Aorta (tissue), 5 donors: ENCODE data around the gene ABCB6. TPM values are rescaled to one million over a fixed set of nuclear protein-coding genes. Genes with fewer than 3 reads are reported as not detected.

Source experiments
- ATAC-seq: fragments of 200-7000 bp; cut with Tn5 transposase; one replicate; pipeline ENCODE4 v1.9.1; 2022; ENCODE audit warnings: moderate library complexity; ENCODE audit not compliant: low FRiP score
- DNase-seq, 2 donors: peaks; one replicate each; pipeline ENCODE4 v3.0.0-alpha.2; 2020
- H3K27ac ChIP-seq, 2 donors: one replicate each; pipeline ENCODE4 v1.5.1; 2013; ENCODE audit warnings: low read length in 2 of 2, mild to moderate bottlenecking in 2 of 2, moderate library complexity in 2 of 2, control low read depth in 1 of 2, inconsistent platforms in 1 of 2, low read depth in 1 of 2
- H3K27me3 ChIP-seq, 2 donors: one replicate each; pipeline ENCODE4 v1.6.1; 2013; ENCODE audit warnings: control low read depth in 1 of 2, low read length in 1 of 2, mild to moderate bottlenecking in 1 of 2, moderate library complexity in 1 of 2; ENCODE audit not compliant: insufficient read depth in 2 of 2, control insufficient read depth in 1 of 2
- H3K36me3 ChIP-seq, 2 donors: one replicate each; pipeline ENCODE4 v1.6.1; 2013; ENCODE audit warnings: control low read depth in 1 of 2, low read length in 1 of 2, mild to moderate bottlenecking in 1 of 2; ENCODE audit not compliant: insufficient read depth in 2 of 2, control insufficient read depth in 1 of 2
- H3K4me1 ChIP-seq, 2 donors: one replicate each; pipeline ENCODE4 v1.6.1; 2013; ENCODE audit warnings: low read length in 2 of 2, control low read depth in 1 of 2, mild to moderate bottlenecking in 1 of 2, moderate library complexity in 1 of 2; ENCODE audit not compliant: insufficient read depth in 2 of 2, control insufficient read depth in 1 of 2
- H3K4me3 ChIP-seq, 2 donors: one replicate each; pipeline ENCODE4 v1.5.1; 2013; ENCODE audit warnings: low read length in 2 of 2, control low read depth in 1 of 2, mild to moderate bottlenecking in 1 of 2
- H3K9me3 ChIP-seq: one replicate; pipeline ENCODE4 v1.6.1; 2013; ENCODE audit warnings: mild to moderate bottlenecking, low read length; ENCODE audit not compliant: control insufficient read depth
- WGBS, 2 donors: extraction: QIAGEN DNeasy Blood & Tissue Kit; methylation state at CpG; one replicate each; pipeline ENCODE4 v1.1.7; 2013; 5-methylcytosine and 5-hydroxymethylcytosine counted together
- intact Hi-C, 2 donors: fragments of 100-400 bp; cut with DNase I; formaldehyde crosslinking; loops; one replicate each; pipeline versions ENCODE4 v1.14.2 to v1.15.0; 2022
- polyA plus RNA-seq, 2 donors: library from polyadenylated mRNA; stranded (reverse); fragments of 200-250 nt; gene quantifications; one replicate each; pipeline ENCODE4 v1.2.3, GENCODE V29; 2013
- total RNA-seq, 2 donors: library from RNA; stranded (reverse); fragmentation: NEBNext Ultra II Directional; extraction: Animal tissue kit (Norgen Biotek cat#: 25700); gene quantifications; one replicate each; pipeline ENCODE4 v1.2.1, GENCODE V29; 2021
- donor health status: healthy with polysubstance abuse.
- donor health status: Bipolar disorder and iron deficiency.
- donor health status: DM: no; HTN: no; CAD: no.
- donor health status: DM: no; HTN: no; CAD: no.
- donor health status: DM: yes; HTN: yes; CAD: no.

ABCB6 gene
- total and polyA plus RNA-seq, 4 donors: 16.5 to 72.5 (median 22.9) TPM

DNA sequence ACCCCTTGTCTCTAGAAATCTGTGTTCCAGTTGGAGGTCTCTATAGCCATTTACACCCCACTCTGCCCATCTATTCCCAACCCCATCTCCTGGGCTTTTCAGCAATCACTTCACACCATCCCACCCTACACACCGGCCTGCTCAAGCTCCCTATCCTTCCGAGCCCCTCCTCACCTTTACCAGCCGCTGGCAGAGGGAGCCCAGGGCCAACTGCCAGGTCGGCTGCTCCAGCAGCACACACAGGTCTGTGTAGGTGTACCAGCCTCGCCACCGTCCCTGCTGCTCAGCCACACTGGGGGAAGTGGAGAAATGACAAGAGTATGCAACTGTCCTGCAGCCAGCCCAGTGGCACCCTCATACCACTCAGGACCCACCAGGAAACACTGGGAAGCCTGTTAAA is 45.6 kb downstream of the ABCB6 start:
- Histone ChIP-seq H3K27ac (no peak overlapping the region), H3K4me3 (no peak overlapping the region), H3K27me3 (no peaks in the 10 kb centered on the region), H3K36me3 (peaks cover 0 to 4% of the 10 kb centered on the region in 2 donors), H3K9me3 (no peaks in the 10 kb centered on the region), H3K4me1 (no peaks in the 10 kb centered on the region)
- 87 to 89% methylated on average over 6 of the region's 6 CpGs for WGBS, 2 donors
- ATAC-seq: no peak
- DNase-seq: no peak
- intact Hi-C loops: loop anchor here in 1 of 2 donors (5.0 to 10.0 kb wide), 2 partner anchors 124 to 212 kb away; partner anchors contain the start of gene DNPEP

DNA sequence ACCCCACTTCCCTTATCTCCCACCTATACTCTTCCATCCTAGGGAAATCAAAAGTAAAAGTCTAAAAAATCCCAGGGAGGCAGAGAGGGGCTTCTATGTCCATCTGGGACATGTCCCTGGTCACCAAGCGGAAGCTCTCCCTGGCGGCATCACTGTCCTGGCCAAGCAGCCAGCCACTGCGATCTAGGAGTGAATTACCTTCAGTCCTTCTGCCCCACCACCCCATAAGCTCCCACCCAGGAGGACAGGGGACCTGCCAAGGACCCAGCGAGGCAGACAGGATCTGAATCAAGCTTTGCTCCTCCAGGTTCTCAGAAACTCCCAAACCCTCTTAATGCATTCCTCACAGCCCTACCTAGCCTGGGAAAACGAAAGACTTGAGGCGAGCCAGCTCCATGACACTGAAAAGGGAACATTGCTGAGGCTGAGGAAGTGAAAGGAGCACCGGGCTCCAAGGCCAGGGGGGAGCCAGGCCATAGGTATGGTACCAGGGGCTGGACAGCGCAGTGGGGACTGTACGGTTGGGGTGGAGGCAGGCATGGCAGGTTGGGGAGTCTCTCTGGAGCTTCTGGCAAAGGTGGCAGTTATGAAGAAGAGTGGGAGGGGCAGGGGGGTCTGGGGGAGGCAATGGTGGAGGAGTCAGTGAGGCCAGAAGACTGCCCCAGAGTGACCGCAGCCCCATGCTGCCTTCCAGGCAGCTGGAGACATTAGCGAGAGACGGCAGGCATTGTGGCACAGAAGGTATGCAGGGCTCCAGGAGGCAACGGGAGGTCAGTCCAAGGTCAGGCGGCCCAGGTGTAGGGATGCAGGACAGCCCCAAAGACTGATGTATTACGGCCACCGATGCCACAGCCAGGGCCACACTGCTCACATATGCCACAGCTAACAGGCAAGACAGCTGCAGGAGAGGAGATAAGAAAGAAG is 46.3 kb downstream of the ABCB6 start:
- ATAC-seq (no peak), DNase-seq (no peak)
- Histone ChIP-seq H3K4me1 (no peaks in the 10 kb centered on the region), H3K36me3 (peaks cover 0 to 4% of the 10 kb centered on the region in 2 donors), H3K27ac (no peak overlapping the region), H3K9me3 (no peaks in the 10 kb centered on the region), H3K4me3 (no peak overlapping the region), H3K27me3 (no peaks in the 10 kb centered on the region)
- intact Hi-C loops: loop anchor here in 1 of 2 donors (5.0 to 10.0 kb wide), 2 partner anchors 125 to 212 kb away; partner anchors contain the start of gene DNPEP
- 86% methylated on average over 16 of the region's 16 CpGs for WGBS, 2 donors

DNA sequence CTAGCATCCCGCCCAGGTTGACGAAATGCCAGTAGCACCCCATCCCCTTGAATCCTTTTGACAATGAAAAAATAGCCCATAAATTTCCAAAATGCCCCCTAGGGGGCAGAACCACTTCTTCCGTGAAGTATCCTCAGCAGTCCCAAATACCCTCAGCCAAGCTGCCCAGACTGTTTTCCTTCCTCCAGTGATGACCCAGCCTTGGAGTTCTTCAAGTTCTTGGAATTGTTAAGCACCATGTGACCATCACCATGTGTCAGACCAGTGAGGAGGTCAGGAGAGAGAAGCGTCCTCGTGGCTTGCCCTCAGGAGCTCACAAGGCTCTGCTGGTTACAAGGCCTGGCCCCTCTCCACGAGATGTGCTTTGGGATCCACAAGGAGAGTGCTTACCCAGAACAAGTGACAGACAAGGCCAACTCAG is 47.5 kb downstream of the ABCB6 start:
- peaks cover 0 to 4% of the 10 kb centered on the region in 2 donors for H3K36me3 ChIP-seq
- no peak overlapping the region for H3K4me3 ChIP-seq
- DNase-seq (peak in 1 of 2 donors; percentile 64), ATAC-seq (peak; percentile 81)
- no peaks in the 10 kb centered on the region for H3K9me3 ChIP-seq
- H3K27ac ChIP-seq: peak overlapping the region; percentile 11 to 72
- 18 to 21% methylated on average over 6 of the region's 6 CpGs for WGBS, 2 donors
- H3K27me3 ChIP-seq: no peaks in the 10 kb centered on the region
- H3K4me1 ChIP-seq: no peaks in the 10 kb centered on the region
- intact Hi-C loops: loop anchor here in 1 of 2 donors (5.0 to 10.0 kb wide), 2 partner anchors 126 to 214 kb away; partner anchors contain the start of gene DNPEP

DNA sequence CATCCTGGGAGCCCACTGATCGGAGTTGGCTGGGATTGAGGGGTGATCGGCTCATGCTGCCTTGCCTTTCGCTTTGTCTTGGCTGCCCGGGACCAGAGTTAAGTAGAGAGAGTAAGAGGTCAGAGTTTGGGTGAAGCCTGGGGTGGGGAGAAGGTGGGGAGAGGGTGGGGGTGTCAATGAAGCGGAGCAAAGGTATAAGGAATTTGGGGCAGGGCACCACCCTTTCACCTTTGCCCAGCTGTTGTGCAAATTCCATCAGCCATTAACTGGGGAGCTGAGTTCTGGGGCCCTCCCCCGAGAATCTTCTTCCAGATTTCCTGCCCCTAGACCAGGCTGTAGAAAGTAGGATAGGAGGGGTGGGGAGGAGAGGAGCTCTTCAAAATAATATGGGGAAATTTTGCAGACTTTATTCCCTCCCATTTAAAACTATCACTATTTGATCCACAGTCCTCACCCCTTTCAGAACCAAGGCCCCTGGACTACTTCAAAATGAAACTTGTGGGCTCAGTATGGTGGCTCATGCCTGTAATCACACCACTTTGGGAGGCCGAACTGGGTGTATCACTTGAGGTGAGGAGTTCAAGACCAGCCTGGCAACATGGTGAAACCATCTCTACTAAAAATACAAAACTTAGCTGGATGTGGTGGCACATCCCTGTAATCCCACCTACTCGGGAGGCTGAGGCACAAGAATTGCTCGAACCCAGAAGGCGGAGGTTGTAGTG is 48.7 kb downstream of the ABCB6 start, which contains the start of gene SLC23A3:
SLC23A3 (minus strand) TSS at position 100 of the 725 bp plus-strand sequence; CDS start at position 55, 45 bp downstream.
- intact Hi-C loops: loop anchor here (5.0 to 10.0 kb wide), 3 partner anchors 127 to 365 kb away; partner anchors contain the start of gene DNPEP (in 1 of the 2)
- Histone ChIP-seq H3K27me3 (no peaks in the 10 kb centered on the region), H3K36me3 (peaks cover 0 to 4% of the 10 kb centered on the region in 2 donors), H3K4me3 (no peak within 1 kb of the TSS), H3K4me1 (no peaks in the 10 kb centered on the region), H3K27ac (no peak within 1 kb of the TSS), H3K9me3 (no peaks in the 10 kb centered on the region)
- no peak for DNase-seq
- no peak for ATAC-seq
- WGBS, 2 donors: 89 to 90% methylated on average over 10 of the region's 10 CpGs

DNA sequence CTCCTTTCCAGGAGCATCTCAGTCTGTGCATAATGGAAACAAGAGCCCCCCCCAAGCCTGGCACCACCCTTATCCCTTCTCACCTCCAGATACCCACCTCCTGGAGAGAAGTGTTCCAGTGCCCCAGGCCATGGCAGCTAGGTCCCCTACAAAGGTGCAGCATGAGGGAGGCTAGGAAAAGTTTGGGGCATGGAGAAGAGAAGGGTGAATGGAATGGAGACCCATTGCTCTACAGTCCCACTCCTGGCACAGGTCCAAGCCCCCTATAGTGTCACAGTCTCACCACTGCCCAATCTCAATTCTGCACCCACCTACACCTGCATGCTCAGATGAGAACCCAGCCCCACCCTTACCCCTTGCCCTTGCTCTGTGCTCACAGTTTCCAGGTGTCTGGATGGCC is 49.8 kb downstream of the ABCB6 start:
- intact Hi-C loops: loop anchor here in 1 of 2 donors (10.0 kb wide), 1 partner anchor 366 kb away; no protein-coding TSS in a partner anchor
- DNase-seq: no peak
- no peaks in the 10 kb centered on the region for H3K9me3 ChIP-seq

DNA sequence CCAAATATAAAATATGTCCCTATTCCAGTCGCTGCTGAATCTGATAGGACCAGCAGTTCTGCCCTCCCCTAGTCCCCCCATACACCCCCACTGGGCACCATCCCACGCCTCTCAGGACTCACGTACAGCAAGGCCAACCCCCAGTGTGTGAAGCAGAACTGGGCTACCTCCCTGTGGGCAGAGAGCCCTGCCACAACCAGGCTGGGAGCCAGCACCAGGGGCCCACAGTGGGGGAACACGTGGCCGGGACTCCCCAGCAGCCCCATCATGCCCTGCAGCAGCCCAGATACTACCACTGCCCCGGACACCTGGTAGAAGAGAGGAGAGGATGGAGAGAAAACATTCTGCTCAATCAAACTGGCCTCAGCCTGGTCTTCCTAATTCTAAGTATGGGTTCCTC is 50.2 kb downstream of the ABCB6 start:
- Histone ChIP-seq H3K4me3 (no peak overlapping the region), H3K4me1 (no peaks in the 10 kb centered on the region), H3K27me3 (no peaks in the 10 kb centered on the region), H3K9me3 (no peaks in the 10 kb centered on the region), H3K27ac (no peak overlapping the region), H3K36me3 (no peaks in the 10 kb centered on the region)
- ATAC-seq (no peak), DNase-seq (no peak)
- 38 to 42% methylated on average over 6 of the region's 6 CpGs for WGBS, 2 donors
- intact Hi-C loops: loop anchor here in 1 of 2 donors (10.0 kb wide), 1 partner anchor 366 kb away; no protein-coding TSS in a partner anchor

More for the DNA sequence above, 49.8 kb downstream of the ABCB6 start:
- Histone ChIP-seq H3K4me3 (no peak overlapping the region), H3K36me3 (no peaks in the 10 kb centered on the region), H3K27me3 (no peaks in the 10 kb centered on the region), H3K27ac (no peak overlapping the region), H3K4me1 (no peaks in the 10 kb centered on the region)
- ATAC-seq: no peak

DNA sequence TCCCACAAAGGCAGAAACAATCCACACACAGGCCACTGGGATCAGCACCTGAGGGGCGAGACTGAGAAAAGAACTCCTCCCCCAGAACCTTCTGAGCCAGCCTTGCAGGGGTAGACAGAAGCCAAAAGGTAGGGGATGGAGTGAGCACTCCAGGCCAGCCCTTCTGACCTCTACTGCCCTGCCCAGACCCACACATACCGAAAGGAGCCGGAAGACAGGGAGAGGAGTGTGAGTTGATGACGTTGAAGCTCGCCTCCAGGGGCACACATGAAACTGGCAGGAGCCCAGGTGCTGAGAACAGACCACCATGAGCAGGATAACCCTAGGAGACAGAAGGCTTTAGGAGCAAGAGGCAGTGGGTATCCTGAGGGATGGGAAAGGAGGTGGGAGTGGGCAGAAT is 50.8 kb downstream of the ABCB6 start:
- ATAC-seq (no peak), DNase-seq (no peak)
- no peaks in the 10 kb centered on the region for H3K9me3 ChIP-seq
- WGBS, 2 donors: 72 to 74% methylated on average over 5 of the region's 5 CpGs
- no peaks in the 10 kb centered on the region for H3K27me3 ChIP-seq
- no peak overlapping the region for H3K4me3 ChIP-seq
- H3K4me1 ChIP-seq: no peaks in the 10 kb centered on the region
- H3K27ac ChIP-seq: no peak overlapping the region
- no peaks in the 10 kb centered on the region for H3K36me3 ChIP-seq
- intact Hi-C loops: loop anchor here in 1 of 2 donors (10.0 kb wide), 1 partner anchor 367 kb away; no protein-coding TSS in a partner anchor
